HCT116 (cell line): ENCODE data around the gene ACADSB. TPM values are rescaled to one million over a fixed set of nuclear protein-coding genes. Genes with fewer than 3 reads are reported as not detected.

Experiments
- ATAC-seq: fragments of 200-7000 bp; cut with Tn5 transposase; 2 replicates; pipeline ENCODE4 v1.9.1; 2020; ENCODE audit warnings: mild to moderate bottlenecking, moderate library complexity
- BruUV-seq: library from RNA; stranded (reverse); fragments of 400-500 nt; replicated peaks from 2 replicates; lab custom pipeline; 2021; lab: Mats Ljungman, UMichigan
- CTCF ChIA-PET: fragments of 300-600 bp; sonication (Branson Sonifier 250); formaldehyde crosslinking; loops from one replicate; lab custom pipeline; 2021; ENCODE audit warnings: antibody characterized with exemption; lab: Charles Lee
- POLR2A ChIA-PET: fragments of 300-600, 350-600 bp; sonication (Branson Sonifier 250); formaldehyde crosslinking; loops from one replicate; lab custom pipeline; 2021; ENCODE audit warnings: antibody characterized with exemption; lab: Charles Lee
- RAD21 ChIA-PET, 2 experiments: fragments of 300-600 bp; sonication (Branson Sonifier 250); formaldehyde crosslinking; loops; one replicate each; lab custom pipeline; 2023; ENCODE audit warnings: low total read pairs in 2 of 2; ENCODE audit not compliant: uncharacterized antibody in 2 of 2, unreplicated experiment in 2 of 2, low non-redundant PET in 1 of 2; lab: Charles Lee
- DNase-seq: peaks from one replicate; pipeline ENCODE4 v3.0.0-alpha.2; 2010; ENCODE audit warnings: low read depth, low spot score
- H2AFZ ChIP-seq: fragments of 200-600 bp; shearing (Covaris generic), sonication (generic); 2 replicates; pipeline ENCODE4 v1.6.1; 2017; ENCODE audit warnings: low read depth, mixed run types, mixed read lengths, antibody characterized with exemption, low read length; ENCODE audit not compliant: poor library complexity, severe bottlenecking
- H3K27ac ChIP-seq: 2 replicates; pipeline ENCODE4 v1.5.1; 2012; ENCODE audit warnings: low read depth, low read length
- H3K27me3 ChIP-seq: fragments of 200-600 bp; sonication (generic); 2 replicates; pipeline ENCODE4 v1.6.1; 2016; ENCODE audit warnings: mixed run types, low read length, mixed read lengths; ENCODE audit not compliant: insufficient read depth
- H3K36me3 ChIP-seq, 2 experiments: fragments of 200-500 bp in 1 of 2; fragments of 200-600 bp in 1 of 2; sonication (Bioruptor generic) in 1 of 2; sonication (generic) in 1 of 2; 2 replicates each; pipeline versions ENCODE4 v1.5.1 to v1.6.1; 2014 to 2016; ENCODE audit warnings: low read length in 2 of 2, inconsistent platforms in 1 of 2, mixed read lengths in 1 of 2, mixed run types in 1 of 2; ENCODE audit not compliant: insufficient read depth in 2 of 2, control insufficient read depth in 1 of 2
- H3K4me1 ChIP-seq, 2 experiments: fragments of 200-600 bp in 1 of 2; sonication (generic) in 1 of 2; 2 replicates each; pipeline versions ENCODE4 v1.5.1 to v1.6.1; 2012 to 2017; ENCODE audit warnings: low read length in 2 of 2, inconsistent platforms in 1 of 2, mild to moderate bottlenecking in 1 of 2, mixed read lengths in 1 of 2, mixed run types in 1 of 2, moderate library complexity in 1 of 2; ENCODE audit not compliant: insufficient read depth in 2 of 2, control insufficient read depth in 1 of 2
- H3K4me2 ChIP-seq: fragments of 200-600 bp; sonication (generic); 2 replicates; pipeline ENCODE4 v1.6.1; 2017; ENCODE audit warnings: mixed run types, low read length, mixed read lengths
- H3K4me3 ChIP-seq, 2 experiments: fragments of 200-600 bp in 1 of 2; sonication (generic) in 1 of 2; replicated peaks in 1 of 2; 2 replicates each; pipeline ENCODE4 v1.5.1; 2011 to 2016; ENCODE audit warnings: low read length in 2 of 2, control low read depth in 1 of 2, low read depth in 1 of 2, mild to moderate bottlenecking in 1 of 2, mixed read lengths in 1 of 2, mixed run types in 1 of 2
- H3K79me2 ChIP-seq: fragments of 200-600 bp; sonication (generic); 2 replicates; pipeline ENCODE4 v1.6.1; 2017; ENCODE audit warnings: mild to moderate bottlenecking, mixed run types, low read length, moderate library complexity, mixed read lengths; ENCODE audit not compliant: insufficient read depth
- H3K9ac ChIP-seq: fragments of 200-600 bp; sonication (generic); 2 replicates; pipeline ENCODE4 v1.6.1; 2016; ENCODE audit warnings: low read length, mixed read lengths
- H3K9me2 ChIP-seq: fragments of 200-600 bp; sonication (generic), shearing (Covaris generic); 2 replicates; pipeline ENCODE4 v1.6.1; 2017; ENCODE audit warnings: mixed run types, mild to moderate bottlenecking, moderate library complexity; ENCODE audit not compliant: insufficient read depth
- H3K9me3 ChIP-seq, 2 experiments: fragments of 200-500 bp in 1 of 2; fragments of 200-600 bp in 1 of 2; sonication (Bioruptor generic) in 1 of 2; sonication (generic) in 1 of 2; 2 replicates each; pipeline ENCODE4 v1.6.1; 2014 to 2017; ENCODE audit warnings: low read length in 2 of 2, mixed read lengths in 2 of 2, inconsistent platforms in 1 of 2, low read depth in 1 of 2, mild to moderate bottlenecking in 1 of 2, mixed run types in 1 of 2, moderate library complexity in 1 of 2; ENCODE audit not compliant: control insufficient read depth in 1 of 2, insufficient read depth in 1 of 2
- H4K20me1 ChIP-seq: fragments of 200-600 bp; sonication (generic), shearing (Covaris generic); 2 replicates; pipeline ENCODE4 v1.6.1; 2017; ENCODE audit warnings: mixed run types, mild to moderate bottlenecking, moderate library complexity; ENCODE audit not compliant: insufficient read depth
- CEBPB ChIP-seq: IDR thresholded peaks from 2 replicates; pipeline ENCODE4 v1.6.1; 2012; ENCODE audit warnings: low read depth
- EGR1 ChIP-seq: IDR thresholded peaks from 2 replicates; pipeline ENCODE4 v1.6.1; 2012; ENCODE audit warnings: low read depth
- ELF1 ChIP-seq: IDR thresholded peaks from 2 replicates; pipeline ENCODE4 v1.6.1; 2012; ENCODE audit warnings: low read depth, borderline replicate concordance
- EZH2 ChIP-seq: fragments of 200-600 bp; sonication (generic); IDR thresholded peaks from 2 replicates; pipeline ENCODE4 v1.6.1; 2017; ENCODE audit warnings: antibody characterized with exemption, mixed run types
- EZH2phosphoT487 ChIP-seq: fragments of 200-600 bp; IDR thresholded peaks from 2 replicates; pipeline ENCODE4 v1.6.1; 2018; ENCODE audit warnings: antibody characterized with exemption, borderline replicate concordance
- FOSL1 ChIP-seq: IDR thresholded peaks from 2 replicates; pipeline ENCODE4 v1.6.1; 2012; ENCODE audit warnings: low read depth
- JUND ChIP-seq: IDR thresholded peaks from 2 replicates; pipeline ENCODE4 v1.6.1; 2012
- POLR2A ChIP-seq: IDR thresholded peaks from 2 replicates; pipeline ENCODE4 v1.7.0; 2011; ENCODE audit warnings: borderline replicate concordance; ENCODE audit not compliant: insufficient read depth, insufficient read length; ENCODE audit errors: extremely low read depth
- POLR2AphosphoS5 ChIP-seq: IDR thresholded peaks from 2 replicates; pipeline ENCODE4 v1.6.1; 2011; ENCODE audit warnings: mild to moderate bottlenecking, low read depth, low read length, moderate library complexity
- RAD21 ChIP-seq: IDR thresholded peaks from 2 replicates; pipeline ENCODE4 v1.6.1; 2012; ENCODE audit warnings: low read depth, mild to moderate bottlenecking
- SP1 ChIP-seq: IDR thresholded peaks from 2 replicates; pipeline ENCODE4 v1.6.1; 2012; ENCODE audit warnings: low read depth
- SRF ChIP-seq: IDR thresholded peaks from 2 replicates; pipeline ENCODE4 v1.6.1; 2012; ENCODE audit warnings: low read depth
- TCF7L2 ChIP-seq: IDR thresholded peaks from 2 replicates; pipeline ENCODE4 v1.7.0; 2011; ENCODE audit warnings: borderline replicate concordance, inconsistent platforms; ENCODE audit not compliant: insufficient read depth, insufficient read length; ENCODE audit errors: extremely low read depth
- YY1 ChIP-seq: IDR thresholded peaks from 2 replicates; pipeline ENCODE4 v1.6.1; 2011; ENCODE audit warnings: low read length, low read depth, moderate library complexity, mild to moderate bottlenecking; ENCODE audit not compliant: insufficient replicate concordance; ENCODE audit errors: extremely low read depth
- ZFX ChIP-seq: fragments of 450-650 bp; IDR thresholded peaks from 2 replicates; pipeline ENCODE4 v1.6.1; 2017
- ZNF274 ChIP-seq: fragments of 200-500 bp; sonication (Bioruptor generic); IDR thresholded peaks from 2 replicates; pipeline ENCODE4 v1.6.1; 2014; ENCODE audit warnings: mild to moderate bottlenecking, low read depth, low read length, inconsistent platforms
- intact Hi-C: fragments of 100-400 bp; cut with micrococcal nuclease; formaldehyde crosslinking; loops from 2 replicates; pipeline ENCODE4 v1.10.0; 2022
- total RNA-seq: library from RNA; stranded (reverse); gene quantifications from one replicate; pipeline ENCODE4 v1.2.1, GENCODE V29; 2021; ENCODE audit not compliant: unreplicated experiment
- TF ChIP-seq, protein P1 (sequence below), 3 experiments: fragments of 200-600 bp in 1 of 3; sonication (generic) in 1 of 3; IDR thresholded peaks in 2 of 3; conservative IDR thresholded peaks in 1 of 3; 2 replicates each; pipeline ENCODE4 v1.5.1; 2012 to 2017; ENCODE audit warnings: low read depth in 2 of 3, low read length in 2 of 3, antibody characterized with exemption in 1 of 3, borderline replicate concordance in 1 of 3, control low read depth in 1 of 3, mild to moderate bottlenecking in 1 of 3, mixed read lengths in 1 of 3, mixed run types in 1 of 3, moderate library complexity in 1 of 3; ENCODE audit not compliant: insufficient read depth in 1 of 3
- TF ChIP-seq, protein P2 (sequence below): IDR thresholded peaks from 2 replicates; pipeline ENCODE4 v1.6.1; 2012; ENCODE audit warnings: low read depth
- TF ChIP-seq, protein P3 (sequence below): IDR thresholded peaks from 2 replicates; pipeline ENCODE4 v1.6.1; 2011; ENCODE audit warnings: mild to moderate bottlenecking, low read length, moderate library complexity; ENCODE audit not compliant: insufficient replicate concordance; ENCODE audit errors: extremely low read depth

ACADSB gene
- total RNA-seq, 1 experiment from 2014 or later, result 33.3 TPM

DNA sequence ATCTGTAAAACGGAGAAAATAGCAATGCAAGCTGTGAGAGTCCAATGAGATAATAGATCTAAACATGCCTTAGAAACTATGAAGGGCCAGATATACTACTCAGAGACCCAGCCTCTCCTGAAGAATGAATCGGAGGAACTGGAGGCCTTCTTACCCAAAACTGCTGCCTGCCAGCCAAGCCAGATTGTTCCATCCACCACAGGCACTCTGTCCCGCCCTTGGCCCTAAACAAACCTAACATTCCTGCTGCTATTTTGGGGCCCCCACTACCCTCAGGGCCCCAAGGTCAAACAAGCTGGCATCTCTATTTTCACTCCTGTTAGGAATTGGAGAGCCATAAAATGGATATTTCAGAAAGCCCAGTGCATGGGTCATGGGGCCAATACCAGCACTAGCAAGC is 79.0 kb downstream of the ACADSB start:
- ChIA-PET POLR2A (no interaction called here), CTCF (no interaction called here), RAD21 (no interaction called here)
- Histone ChIP-seq H3K9me2 (no peaks in the 10 kb centered on the region), H3K36me3 (no peaks in the 10 kb centered on the region), H3K9me3 (no peaks in the 10 kb centered on the region), H2AFZ (no peak overlapping the region), H3K4me2 (no peak overlapping the region), H3K4me3 (no peak overlapping the region), H3K79me2 (no peaks in the 10 kb centered on the region), H4K20me1 (no peaks in the 10 kb centered on the region), H3K9ac (no peak overlapping the region), H3K27me3 (peaks cover 30% of the 10 kb centered on the region; the same call in 1 of the 2 replicates), H3K4me1 (no peaks in the 10 kb centered on the region), H3K27ac (no peak overlapping the region)
- BruUV-seq, result no TSS peak
- intact Hi-C loops, result no loop called here
- TF ChIP-seq, protein P1, sequence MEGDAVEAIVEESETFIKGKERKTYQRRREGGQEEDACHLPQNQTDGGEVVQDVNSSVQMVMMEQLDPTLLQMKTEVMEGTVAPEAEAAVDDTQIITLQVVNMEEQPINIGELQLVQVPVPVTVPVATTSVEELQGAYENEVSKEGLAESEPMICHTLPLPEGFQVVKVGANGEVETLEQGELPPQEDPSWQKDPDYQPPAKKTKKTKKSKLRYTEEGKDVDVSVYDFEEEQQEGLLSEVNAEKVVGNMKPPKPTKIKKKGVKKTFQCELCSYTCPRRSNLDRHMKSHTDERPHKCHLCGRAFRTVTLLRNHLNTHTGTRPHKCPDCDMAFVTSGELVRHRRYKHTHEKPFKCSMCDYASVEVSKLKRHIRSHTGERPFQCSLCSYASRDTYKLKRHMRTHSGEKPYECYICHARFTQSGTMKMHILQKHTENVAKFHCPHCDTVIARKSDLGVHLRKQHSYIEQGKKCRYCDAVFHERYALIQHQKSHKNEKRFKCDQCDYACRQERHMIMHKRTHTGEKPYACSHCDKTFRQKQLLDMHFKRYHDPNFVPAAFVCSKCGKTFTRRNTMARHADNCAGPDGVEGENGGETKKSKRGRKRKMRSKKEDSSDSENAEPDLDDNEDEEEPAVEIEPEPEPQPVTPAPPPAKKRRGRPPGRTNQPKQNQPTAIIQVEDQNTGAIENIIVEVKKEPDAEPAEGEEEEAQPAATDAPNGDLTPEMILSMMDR (IDR thresholded peaks at IDR 0.05 in 2 of 3, conservative IDR thresholded peaks at IDR 0.05 in 1 of 3; ENCODE audit: borderline replicate concordance in 1 of 3, insufficient read depth in 1 of 3, low read depth in 2 of 3, low read length in 2 of 3), result no peak
- TF ChIP-seq SP1 (no peak), ELF1 (no peak), ZNF274 (no peak), EGR1 (no peak), POLR2AphosphoS5 (no peak), CEBPB (no peak), EZH2phosphoT487 (no peak), RAD21 (no peak), POLR2A (no peak), ZFX (no peak), JUND (no peak), SRF (no peak), TCF7L2 (no peak), EZH2 (no peak), YY1 (no peak), FOSL1 (no peak)
- TF ChIP-seq, protein P2, sequence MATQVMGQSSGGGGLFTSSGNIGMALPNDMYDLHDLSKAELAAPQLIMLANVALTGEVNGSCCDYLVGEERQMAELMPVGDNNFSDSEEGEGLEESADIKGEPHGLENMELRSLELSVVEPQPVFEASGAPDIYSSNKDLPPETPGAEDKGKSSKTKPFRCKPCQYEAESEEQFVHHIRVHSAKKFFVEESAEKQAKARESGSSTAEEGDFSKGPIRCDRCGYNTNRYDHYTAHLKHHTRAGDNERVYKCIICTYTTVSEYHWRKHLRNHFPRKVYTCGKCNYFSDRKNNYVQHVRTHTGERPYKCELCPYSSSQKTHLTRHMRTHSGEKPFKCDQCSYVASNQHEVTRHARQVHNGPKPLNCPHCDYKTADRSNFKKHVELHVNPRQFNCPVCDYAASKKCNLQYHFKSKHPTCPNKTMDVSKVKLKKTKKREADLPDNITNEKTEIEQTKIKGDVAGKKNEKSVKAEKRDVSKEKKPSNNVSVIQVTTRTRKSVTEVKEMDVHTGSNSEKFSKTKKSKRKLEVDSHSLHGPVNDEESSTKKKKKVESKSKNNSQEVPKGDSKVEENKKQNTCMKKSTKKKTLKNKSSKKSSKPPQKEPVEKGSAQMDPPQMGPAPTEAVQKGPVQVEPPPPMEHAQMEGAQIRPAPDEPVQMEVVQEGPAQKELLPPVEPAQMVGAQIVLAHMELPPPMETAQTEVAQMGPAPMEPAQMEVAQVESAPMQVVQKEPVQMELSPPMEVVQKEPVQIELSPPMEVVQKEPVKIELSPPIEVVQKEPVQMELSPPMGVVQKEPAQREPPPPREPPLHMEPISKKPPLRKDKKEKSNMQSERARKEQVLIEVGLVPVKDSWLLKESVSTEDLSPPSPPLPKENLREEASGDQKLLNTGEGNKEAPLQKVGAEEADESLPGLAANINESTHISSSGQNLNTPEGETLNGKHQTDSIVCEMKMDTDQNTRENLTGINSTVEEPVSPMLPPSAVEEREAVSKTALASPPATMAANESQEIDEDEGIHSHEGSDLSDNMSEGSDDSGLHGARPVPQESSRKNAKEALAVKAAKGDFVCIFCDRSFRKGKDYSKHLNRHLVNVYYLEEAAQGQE, result no peak
- TF ChIP-seq, protein P3, sequence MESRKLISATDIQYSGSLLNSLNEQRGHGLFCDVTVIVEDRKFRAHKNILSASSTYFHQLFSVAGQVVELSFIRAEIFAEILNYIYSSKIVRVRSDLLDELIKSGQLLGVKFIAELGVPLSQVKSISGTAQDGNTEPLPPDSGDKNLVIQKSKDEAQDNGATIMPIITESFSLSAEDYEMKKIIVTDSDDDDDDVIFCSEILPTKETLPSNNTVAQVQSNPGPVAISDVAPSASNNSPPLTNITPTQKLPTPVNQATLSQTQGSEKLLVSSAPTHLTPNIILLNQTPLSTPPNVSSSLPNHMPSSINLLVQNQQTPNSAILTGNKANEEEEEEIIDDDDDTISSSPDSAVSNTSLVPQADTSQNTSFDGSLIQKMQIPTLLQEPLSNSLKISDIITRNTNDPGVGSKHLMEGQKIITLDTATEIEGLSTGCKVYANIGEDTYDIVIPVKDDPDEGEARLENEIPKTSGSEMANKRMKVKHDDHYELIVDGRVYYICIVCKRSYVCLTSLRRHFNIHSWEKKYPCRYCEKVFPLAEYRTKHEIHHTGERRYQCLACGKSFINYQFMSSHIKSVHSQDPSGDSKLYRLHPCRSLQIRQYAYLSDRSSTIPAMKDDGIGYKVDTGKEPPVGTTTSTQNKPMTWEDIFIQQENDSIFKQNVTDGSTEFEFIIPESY, result no peak
- ATAC-seq (no peak), DNase-seq (no peak)
